ENCODE data around the gene FOXL3.

FOXL3 gene

GRCh38 chr7:304574-305409 is 14.8 kb downstream of the FOXL3 start:
- no peak overlapping the region for H3K4me3 ChIP-seq (ENCODE audit: low read depth, low read length)
- DNase-seq (ENCODE audit: low read depth), result no peak
- TF ChIP-seq CTCF (conservative IDR thresholded peaks at IDR 0.05; ENCODE audit: low read depth, low read length), result no peak

DNA sequence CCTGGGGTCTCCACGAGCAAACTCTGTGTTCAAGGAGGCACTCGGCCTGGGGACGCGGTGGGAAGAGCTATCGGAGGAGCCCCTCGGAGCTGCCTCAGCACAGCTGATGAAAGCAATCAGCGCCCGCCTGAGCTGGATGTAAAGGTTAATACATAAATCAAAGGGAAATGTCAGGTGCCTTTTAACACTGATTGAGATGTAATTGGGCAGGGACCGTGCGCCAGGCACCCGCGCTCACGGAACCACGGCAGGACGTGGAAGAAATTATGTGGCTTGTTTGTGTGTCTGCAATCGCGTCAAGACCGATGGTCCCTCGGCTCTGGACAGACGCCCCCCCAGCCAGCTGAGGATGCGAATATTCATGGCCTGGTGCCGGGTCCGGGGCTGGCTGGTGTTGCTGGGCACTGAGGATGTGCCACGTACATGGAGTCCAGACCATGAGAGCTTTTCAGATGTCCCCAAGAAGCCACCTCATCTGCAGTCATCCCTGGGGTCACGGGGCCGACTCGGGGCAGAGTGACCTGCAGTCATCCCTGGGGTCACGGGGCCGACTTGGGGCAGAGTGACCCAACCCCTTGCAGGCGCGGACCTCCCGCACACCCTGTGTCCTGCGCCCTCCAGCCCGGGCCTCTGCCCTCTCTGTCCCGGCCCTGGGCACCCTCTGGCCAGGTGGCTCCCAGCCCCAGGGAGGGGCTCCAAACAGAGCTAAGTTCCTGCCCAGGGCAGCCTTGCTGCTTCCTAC is 15.6 kb downstream of the FOXL3 start:
- no peak overlapping the region for H3K4me3 ChIP-seq (ENCODE audit: low read depth, low read length)
- DNase-seq (ENCODE audit: low read depth), result no peak
- no peak for TF ChIP-seq CTCF (conservative IDR thresholded peaks at IDR 0.05; ENCODE audit: low read depth, low read length)

DNA sequence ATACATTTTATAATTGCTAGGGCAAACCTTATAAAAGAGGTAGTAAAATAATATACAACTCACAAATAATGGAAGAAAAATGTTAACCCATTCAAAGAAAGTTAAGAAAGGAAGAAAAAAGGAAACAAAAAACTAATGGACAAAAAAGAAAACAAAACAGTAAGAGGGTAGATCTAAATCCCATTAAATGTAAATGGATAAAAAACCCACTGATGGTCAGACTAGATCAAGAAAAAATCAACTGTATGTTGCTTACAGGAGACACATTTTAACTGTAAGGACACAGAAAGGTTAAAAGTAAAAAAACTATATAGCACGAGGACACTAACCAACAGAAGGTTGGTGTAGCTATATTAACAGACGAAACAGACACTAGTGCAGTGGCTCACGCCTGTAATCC is 18.0 kb downstream of the FOXL3 start:
- no peak overlapping the region for H3K4me3 ChIP-seq (ENCODE audit: low read depth, low read length)
- TF ChIP-seq CTCF (conservative IDR thresholded peaks at IDR 0.05; ENCODE audit: low read depth, low read length), result no peak
- no peak for DNase-seq (ENCODE audit: low read depth)

DNA sequence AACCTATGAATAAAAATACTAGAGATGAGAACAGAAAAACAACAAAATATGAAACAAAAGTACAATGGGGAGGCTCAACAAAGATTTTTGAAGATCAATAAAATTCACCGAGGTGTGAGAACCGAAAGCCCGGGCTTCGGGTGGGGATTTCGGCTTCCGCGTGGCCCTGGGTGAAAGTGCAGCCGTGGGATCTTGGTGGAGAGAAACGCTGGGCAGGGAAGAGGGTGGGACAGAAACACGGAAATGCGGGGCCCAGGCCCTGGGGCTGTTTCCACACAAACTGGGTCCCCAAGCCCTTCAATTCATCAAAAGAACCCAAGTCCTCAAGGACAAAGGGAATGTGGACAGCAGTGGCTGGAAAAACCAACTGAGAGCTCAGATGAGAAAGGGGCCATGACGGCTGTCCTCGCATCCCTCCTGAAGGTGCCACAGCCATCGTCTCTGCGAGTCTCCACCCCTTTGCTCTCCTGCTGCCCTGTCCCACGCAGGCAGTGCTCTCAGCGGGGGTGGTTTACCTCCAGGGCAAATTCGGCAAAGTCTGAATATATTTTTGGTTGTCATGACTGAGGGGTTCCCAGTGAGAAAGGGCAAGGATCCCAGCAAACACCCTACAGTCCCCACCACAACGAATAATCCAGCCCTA is 19.7 kb downstream of the FOXL3 start:
- TF ChIP-seq CTCF (conservative IDR thresholded peaks at IDR 0.05; ENCODE audit: low read depth, low read length), result no peak
- no peak overlapping the region for H3K4me3 ChIP-seq (ENCODE audit: low read depth, low read length)
- no peak for DNase-seq (ENCODE audit: low read depth)

DNA sequence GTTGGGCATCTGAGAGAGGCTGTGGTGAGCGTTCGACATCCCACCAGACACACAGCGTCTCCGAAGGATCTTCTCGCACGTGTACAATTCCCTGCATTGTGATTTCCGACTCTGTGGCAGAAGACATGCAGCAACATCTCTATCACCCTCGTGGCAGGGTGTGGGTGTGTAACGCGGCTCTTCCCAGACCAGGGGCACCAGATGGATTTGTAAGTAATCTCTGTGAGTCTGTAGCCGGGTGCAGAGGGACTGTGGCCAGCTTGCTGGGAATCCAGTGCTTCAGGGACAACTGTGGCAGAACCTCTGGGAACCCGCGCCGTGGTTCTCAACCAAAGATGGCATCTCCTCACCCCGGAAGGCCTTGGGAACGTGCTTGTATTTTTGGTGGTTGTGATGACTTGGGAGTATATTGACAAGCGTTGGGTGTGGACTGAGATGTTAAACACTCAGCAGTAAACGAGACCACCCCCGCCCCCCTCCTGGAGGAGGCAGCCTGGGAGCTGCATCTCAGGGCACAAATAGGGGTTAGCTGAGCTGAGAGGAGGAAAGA is 21.2 kb downstream of the FOXL3 start:
- TF ChIP-seq CTCF (conservative IDR thresholded peaks at IDR 0.05; ENCODE audit: low read depth, low read length), result no peak
- no peak for DNase-seq (ENCODE audit: low read depth)

GRCh38 chr7:311796-312195 is 21.8 kb downstream of the FOXL3 start:
- DNase-seq (ENCODE audit: low read depth), result no peak
- no peak overlapping the region for H3K4me3 ChIP-seq (ENCODE audit: low read depth, low read length)
- TF ChIP-seq CTCF (conservative IDR thresholded peaks at IDR 0.05; ENCODE audit: low read depth, low read length), result no peak

More for the DNA sequence above, 21.2 kb downstream of the FOXL3 start:
- H3K4me3 ChIP-seq (ENCODE audit: low read depth, low read length), result no peak overlapping the region
